ENCODE results near the gene THADA.

Gene THADA

GRCh38 chr2:43258547-43259156 lies 337.2 kb downstream of the THADA start:
- no peak for TF ChIP-seq CTCF (IDR thresholded peaks at IDR 0.05; ENCODE audit: insufficient read depth, missing control alignments)
- FAIRE-seq (no peak), DNase-seq (ENCODE audit: insufficient read length, low spot score) (no peak)

- no peak for FAIRE-seq
- no peak for DNase-seq (ENCODE audit: insufficient read length, low spot score)
- TF ChIP-seq CTCF (IDR thresholded peaks at IDR 0.05; ENCODE audit: insufficient read depth, missing control alignments) = no peak
These were observed 340.4 kb downstream of the THADA start for GRCh38 chr2:43255296-43255910.

- TF ChIP-seq CTCF (IDR thresholded peaks at IDR 0.05; ENCODE audit: insufficient read depth, missing control alignments) = no peak
- DNase-seq (ENCODE audit: insufficient read length, low spot score) (no peak), FAIRE-seq (no peak)
These were observed 341.5 kb downstream of the THADA start for GRCh38 chr2:43254331-43254730.

- TF ChIP-seq CTCF (IDR thresholded peaks at IDR 0.05; ENCODE audit: insufficient read depth, missing control alignments) = no peak
- DNase-seq (ENCODE audit: insufficient read length, low spot score) = no peak
- no peak for FAIRE-seq
These were observed 344.6 kb downstream of the THADA start for GRCh38 chr2:43251171-43251731.

- FAIRE-seq = no peak
- no peak for TF ChIP-seq CTCF (IDR thresholded peaks at IDR 0.05; ENCODE audit: insufficient read depth, missing control alignments)
- DNase-seq (ENCODE audit: insufficient read length, low spot score) = no peak
These were observed 345.8 kb downstream of the THADA start for GRCh38 chr2:43250015-43250414.

GRCh38 chr2:43248621-43249020 lies 347.2 kb downstream of the THADA start:
- no peak for FAIRE-seq
- TF ChIP-seq CTCF (IDR thresholded peaks at IDR 0.05; ENCODE audit: insufficient read depth, missing control alignments) = no peak
- no peak for DNase-seq (ENCODE audit: insufficient read length, low spot score)

- FAIRE-seq (no peak), DNase-seq (ENCODE audit: insufficient read length, low spot score) (no peak)
- TF ChIP-seq CTCF (IDR thresholded peaks at IDR 0.05; ENCODE audit: insufficient read depth, missing control alignments) = no peak
These were observed 349.2 kb downstream of the THADA start for GRCh38 chr2:43246641-43247040.

All from D721Med (cell line).